HG03575 (cell line): ENCODE measurements around the gene SNRNP48.

ENCODE experiments used
- ATAC-seq: cut with Tn5 transposase; IDR thresholded peaks from one replicate; pipeline ENCODE4 v1.9.1; 2021; ENCODE audit not compliant: unreplicated experiment, insufficient number of reproducible peaks, low FRiP score; ENCODE audit errors: extremely low read depth

SNRNP48 gene, protein sequence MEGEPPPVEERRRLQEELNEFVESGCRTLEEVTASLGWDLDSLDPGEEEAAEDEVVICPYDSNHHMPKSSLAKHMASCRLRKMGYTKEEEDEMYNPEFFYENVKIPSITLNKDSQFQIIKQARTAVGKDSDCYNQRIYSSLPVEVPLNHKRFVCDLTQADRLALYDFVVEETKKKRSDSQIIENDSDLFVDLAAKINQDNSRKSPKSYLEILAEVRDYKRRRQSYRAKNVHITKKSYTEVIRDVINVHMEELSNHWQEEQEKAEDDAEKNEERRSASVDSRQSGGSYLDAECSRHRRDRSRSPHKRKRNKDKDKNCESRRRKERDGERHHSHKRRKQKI

GRCh38 chr6:7589949-7590917 is at the start of gene SNRNP48:
TSS of gene SNRNP48 (plus strand) at chr6:7590198. CDS start at chr6:7590258, 60 bp downstream.
- ATAC-seq, result peak; percentile 92

GRCh38 chr6:7540595-7540994 is 49.4 kb upstream of the SNRNP48 start:
- no peak for ATAC-seq

- no peak for ATAC-seq
Observed at GRCh38 chr6:7541175-7542064, 48.6 kb upstream of the SNRNP48 start, which contains the start of gene DSP. TSS of gene DSP (plus strand) at chr6:7541671. CDS start at chr6:7541916, 245 bp downstream.

DNA sequence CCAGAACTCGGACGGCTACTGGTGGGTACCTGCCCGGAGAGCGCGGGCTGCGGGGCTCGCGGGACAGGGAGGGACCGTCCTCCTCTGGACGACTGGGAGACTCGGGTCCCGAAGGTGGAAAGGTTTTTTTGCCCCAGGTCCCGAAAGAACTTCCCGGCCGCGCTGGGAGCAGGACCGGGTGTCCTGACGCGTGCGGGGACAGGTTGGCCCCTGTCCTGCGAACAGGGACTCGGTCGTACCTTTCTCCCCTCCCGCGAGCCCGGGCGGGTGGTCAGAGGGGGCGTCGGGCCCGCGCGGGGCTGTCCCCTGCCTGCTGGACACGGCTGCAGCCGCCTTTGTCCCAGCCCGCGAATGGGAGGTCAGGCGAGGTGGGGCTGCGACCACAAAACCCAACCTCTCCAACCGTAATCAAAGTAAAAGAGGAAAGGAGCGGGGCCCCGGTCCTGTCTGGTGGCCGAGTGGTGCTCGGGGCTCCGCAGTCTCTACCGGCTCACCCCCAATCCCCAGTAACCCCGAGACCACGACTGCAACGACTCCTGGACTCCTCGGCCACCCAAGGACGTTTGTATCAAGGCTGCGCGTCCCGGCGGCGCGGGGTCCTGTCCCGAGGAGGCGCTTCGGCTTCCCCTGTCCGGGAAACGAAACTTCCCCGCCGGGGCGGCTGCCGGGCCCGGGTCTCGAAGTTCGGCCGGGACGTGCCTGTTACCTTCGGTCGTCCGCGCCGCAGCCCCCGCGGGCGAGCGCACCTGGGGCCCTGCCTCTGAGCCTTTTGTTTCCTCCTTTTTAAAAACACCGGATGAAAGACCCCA is 47.7 kb upstream of the SNRNP48 start:
- no peak for ATAC-seq

DNA sequence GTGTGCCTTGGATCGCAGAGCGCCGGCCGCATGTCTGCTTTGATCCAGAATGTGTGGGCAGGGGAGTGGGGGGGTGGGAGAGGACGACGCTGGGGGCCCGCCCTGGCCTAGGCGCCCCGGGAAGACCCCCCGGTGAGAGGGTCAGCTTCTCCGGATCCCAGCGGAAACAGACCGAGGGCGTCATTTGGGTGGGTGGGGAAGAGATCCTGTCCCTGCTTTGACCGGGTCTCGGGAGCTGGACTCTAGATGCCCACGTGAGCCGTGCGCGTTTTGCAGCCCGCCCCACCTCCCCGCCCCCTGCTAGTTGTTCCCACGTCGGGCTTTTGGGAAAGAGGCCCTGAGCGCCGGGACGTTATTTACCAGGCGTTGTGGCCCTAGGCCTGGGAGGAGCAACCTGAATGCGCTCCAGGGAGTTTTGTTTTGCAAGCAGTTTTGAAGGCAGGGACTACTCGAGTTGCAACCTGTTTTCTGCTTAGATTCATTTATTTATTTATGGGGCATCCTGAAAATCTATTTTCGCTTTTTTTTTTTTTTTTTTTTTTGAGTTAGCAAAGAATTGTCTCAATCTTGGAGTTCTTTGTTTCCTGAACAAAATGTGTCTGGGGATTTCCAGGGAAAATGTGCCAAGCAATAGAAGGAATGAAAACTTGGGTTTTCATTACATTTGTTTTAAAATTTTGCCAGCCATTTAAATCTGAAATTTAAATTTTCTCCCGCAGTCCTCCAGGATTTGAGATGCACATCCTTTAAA is 46.9 kb upstream of the SNRNP48 start:
- ATAC-seq, result no peak

GRCh38 chr6:7543789-7544424 is 46.1 kb upstream of the SNRNP48 start:
- no peak for ATAC-seq

DNA sequence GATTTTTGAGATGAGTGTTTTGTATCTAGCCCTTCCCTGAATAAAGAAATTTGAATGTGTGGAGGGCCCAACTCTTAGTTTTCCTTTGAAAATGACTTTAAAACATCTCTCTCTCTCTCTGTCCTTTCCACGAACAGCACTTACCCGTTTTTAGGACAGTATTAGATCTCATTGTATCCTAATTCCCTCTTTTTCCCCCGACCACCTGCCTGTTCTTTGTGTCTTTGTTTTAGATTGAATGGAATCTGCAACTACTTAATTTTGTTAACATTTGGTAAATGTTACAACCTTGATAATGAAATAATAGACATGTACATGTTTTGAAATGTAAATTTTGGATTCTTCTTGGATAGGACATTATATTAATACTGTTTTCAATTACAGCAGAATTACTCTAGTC is 45.4 kb upstream of the SNRNP48 start:
- ATAC-seq, result no peak

DNA sequence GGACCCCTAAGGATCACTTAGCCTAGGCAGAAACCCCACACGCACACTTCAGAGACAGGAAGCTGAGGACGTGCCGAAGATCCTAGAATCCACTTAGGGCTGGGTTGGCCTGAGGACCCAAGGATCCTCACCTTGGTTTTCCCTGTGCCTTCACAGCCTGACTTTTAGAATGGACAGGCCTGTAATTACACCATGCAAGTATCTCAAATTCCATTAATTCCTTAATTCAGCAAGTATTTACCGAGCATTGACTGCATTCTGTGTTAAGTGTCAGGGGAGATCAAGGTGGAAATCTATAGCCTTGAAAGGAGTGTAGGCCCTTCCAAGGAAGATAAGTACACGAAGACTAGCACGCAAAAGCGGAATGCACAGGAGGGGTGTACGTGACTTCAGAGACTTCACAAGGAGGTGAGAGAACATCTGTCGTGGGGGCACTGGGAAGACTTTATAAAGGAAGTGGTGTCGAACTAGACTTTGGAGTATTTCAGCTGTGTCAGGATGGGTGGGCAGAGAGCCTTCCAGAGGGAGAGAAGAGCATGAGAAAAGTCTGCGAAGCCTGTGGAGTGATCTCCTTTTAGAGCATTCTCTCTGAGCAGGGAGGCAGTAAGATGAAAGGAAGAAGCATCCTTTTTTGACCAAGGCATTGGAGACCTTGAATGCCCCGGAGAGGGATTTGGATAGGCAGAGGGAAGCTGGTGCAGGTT is 44.5 kb upstream of the SNRNP48 start:
- ATAC-seq, result no peak

DNA sequence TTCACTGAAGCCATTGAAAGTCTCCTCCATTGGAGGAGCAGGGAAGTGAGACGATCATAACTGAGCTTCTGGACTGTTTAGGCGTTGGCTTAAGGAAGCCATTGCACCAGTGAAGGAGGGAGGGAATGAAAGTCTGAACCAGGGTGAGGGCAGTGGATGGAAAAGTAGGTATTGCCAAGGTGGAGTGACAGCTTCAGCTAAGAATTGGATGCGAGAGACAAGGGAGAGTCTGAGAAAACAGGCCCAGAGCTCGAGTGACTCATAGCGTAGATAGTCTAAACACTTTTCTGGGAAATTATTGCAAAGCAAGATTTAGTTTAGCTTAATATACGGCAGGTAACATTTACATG is 44.0 kb upstream of the SNRNP48 start:
- ATAC-seq, result no peak

GRCh38 chr6:7546383-7546782 is 43.6 kb upstream of the SNRNP48 start:
- no peak for ATAC-seq

- ATAC-seq, result no peak
Observed at GRCh38 chr6:7546896-7547295, 43.1 kb upstream of the SNRNP48 start.

- ATAC-seq, result no peak
Observed at GRCh38 chr6:7547315-7547714, 42.7 kb upstream of the SNRNP48 start.

GRCh38 chr6:7550433-7550801 is 39.6 kb upstream of the SNRNP48 start:
- ATAC-seq, result no peak

DNA sequence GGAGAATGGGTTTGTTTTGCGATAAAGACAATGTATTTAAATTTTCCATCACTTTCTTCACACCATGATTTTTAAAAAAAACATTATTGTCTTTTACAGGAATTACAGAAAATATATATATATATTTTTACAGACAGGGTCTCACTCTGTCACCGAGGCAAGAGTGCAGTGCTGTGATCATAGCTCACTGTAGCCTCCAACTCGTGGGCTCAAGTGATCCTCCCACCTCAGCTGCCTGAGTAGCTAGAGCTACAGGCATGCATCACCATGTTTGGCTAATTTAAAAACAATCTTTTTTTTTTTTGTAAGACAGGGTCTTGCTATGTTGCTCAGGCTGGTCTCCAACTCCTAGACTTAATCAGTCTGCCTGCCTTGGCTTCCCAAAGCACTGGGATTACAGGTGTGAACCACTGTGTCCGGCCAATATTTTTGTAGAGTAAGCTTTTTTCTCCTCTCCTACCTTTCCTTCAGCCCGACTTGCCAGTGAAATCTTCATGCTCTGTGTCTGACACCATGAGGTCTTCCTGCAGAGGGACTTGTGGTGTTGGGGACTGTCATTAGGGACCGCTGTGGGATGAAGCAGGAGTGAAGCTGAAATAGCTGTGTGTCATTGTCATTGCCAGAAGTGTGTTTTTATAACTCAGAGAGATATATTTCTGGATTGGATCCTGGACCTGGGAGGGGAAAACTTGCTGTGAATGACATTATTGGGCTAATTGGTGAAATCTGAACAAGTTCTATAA is 35.3 kb upstream of the SNRNP48 start:
- ATAC-seq, result no peak

DNA sequence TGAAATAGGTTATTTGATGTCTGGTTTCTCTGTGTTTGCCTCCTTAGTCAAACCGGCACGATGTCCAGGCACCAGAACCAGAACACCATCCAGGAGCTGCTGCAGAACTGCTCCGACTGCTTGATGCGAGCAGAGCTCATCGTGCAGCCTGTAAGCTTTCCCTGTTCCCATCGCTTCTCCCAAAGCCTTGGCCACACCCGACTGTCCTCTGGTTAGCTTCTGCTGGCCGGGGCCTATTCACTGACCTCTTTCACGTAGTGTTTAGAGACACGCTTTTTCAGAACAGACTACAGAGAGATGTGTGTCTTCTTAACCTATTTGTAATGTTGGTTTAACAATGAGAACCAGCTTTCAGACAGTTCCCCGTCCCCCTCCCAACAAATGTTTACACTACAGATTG is 34.3 kb upstream of the SNRNP48 start:
- no peak for ATAC-seq
